Neural cell (in vitro differentiated cells): ENCODE data around the gene NPAS3.

Source experiments
- CTCF ChIP-seq: fragments of 450-650 bp; IDR thresholded peaks from 2 replicates; pipeline ENCODE4 v1.5.1; 2014; ENCODE audit warnings: antibody characterized with exemption, mild to moderate bottlenecking, moderate library complexity; ENCODE audit not compliant: poor library complexity, severe bottlenecking
- REST ChIP-seq: IDR thresholded peaks from 2 replicates; pipeline ENCODE4 v1.6.1; 2012; ENCODE audit warnings: borderline replicate concordance
- TAF1 ChIP-seq: IDR thresholded peaks from 2 replicates; pipeline ENCODE4 v1.6.1; 2012; ENCODE audit warnings: low read depth

GRCh38 chr14:33846100-33846824, 907.6 kb downstream of the NPAS3 start:
- no peak for TF ChIP-seq TAF1
- no peak for TF ChIP-seq CTCF
- no peak for TF ChIP-seq REST
